Measurements from ENCODE around the gene APOD.
A peak's percentile ranks its signal among the peaks of the same experiment; 100 is the strongest.
"Not testable (repeated sequence)": the region's sequence is repeated elsewhere in the genome, so short reads cannot be mapped to it uniquely, and the experiment has no call there.

APOD gene

DNA sequence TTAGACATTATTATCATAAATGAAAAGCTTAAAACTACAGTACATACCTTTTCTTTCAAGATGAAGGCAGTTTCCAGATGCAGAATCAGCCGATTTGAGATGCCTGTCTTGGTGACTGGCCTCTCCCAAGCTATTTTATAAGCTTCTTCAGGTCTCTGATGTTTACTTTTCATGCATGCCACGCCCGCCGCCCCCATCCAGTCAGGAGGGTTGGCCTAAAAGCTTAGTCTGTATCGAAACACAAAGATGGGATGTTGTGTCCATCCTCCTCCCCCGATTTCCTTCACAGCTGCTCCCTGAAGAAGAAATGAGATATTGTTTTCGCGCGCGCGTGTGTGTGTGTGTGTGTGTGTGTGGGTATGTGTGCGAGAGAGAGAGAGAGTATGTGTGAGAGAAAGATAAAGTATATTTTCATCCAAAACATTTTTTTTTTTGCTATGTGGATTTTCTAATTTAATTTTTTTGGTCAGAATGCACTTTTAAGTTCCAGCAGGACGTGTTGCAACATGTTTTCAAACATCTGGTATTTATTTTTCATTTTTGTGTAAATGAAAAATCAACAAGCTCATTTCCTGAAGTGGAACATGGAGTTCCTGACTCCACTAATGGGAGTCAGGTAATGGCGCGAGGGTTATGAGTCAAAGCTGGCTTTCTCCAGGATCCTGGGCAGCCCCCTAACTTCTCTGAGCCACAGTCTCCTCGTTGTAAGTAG is at the start of gene APOD:
TSS of gene APOD (minus strand) at position 110 of the 712 bp plus-strand sequence. CDS start 4,479 bp downstream, outside the sequence.
- peak in 1 of 2 donors; percentile 32 for DNase-seq

GRCh38 chr3:195633351-195633750 is 49.6 kb upstream of the APOD start:
- not testable (repeated sequence) for DNase-seq

DNA sequence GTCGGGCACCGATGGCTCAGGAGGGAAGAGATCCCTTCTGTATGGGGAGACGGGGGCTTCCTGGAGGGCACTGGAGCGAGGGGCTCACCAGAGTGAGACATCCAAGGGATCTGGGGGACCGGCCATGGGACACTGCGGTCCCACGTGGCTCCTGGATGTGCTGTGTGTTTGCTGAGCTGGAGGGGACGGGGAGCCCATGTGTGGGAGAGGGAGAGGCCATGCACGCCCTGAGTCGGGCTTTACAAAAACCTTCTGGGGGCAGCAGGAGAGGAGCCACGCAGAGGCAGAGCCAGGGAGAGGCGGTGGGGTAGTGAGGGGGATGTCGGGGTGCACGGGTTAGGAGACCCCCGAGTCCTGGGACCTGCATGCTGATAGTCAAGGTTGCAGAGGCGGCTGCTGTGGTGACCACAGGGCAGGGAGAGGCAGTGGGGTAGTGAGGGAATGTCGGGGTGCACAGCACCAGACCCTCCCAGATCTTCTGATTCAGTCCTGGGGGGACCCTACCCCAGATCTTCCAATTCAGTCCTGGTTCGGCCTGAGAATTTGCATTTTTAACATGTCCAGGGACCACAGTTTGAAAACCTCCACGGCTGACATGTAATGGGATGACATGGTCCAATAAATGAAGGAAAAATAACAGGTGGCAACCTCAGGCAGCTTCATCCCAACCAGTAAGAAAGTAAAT is 48.9 kb upstream of the APOD start:
- not testable (repeated sequence) for DNase-seq

DNA sequence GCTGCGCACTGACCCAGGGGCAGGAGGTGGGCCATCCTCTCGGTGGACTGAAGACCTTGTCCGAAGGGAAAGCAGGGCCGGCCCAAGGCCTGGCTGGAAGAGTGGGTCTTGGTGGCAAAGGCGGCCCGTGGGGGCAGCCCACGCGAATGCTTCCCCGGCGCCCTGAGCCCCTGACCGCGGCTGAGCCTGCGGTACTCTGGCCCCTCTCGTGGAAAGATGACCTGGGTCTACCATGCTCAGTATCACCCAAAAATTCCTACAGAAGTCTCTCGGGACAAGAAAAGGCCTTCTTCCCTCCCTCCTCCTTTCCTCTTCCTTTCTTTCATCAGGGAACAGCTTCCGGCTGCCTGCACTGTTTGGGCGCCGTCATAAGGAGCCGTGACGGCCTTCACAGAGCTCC is 48.3 kb upstream of the APOD start:
- not testable (repeated sequence) for DNase-seq

- DNase-seq, result not testable (repeated sequence)
Observed at GRCh38 chr3:195630938-195631495, 47.3 kb upstream of the APOD start.

DNA sequence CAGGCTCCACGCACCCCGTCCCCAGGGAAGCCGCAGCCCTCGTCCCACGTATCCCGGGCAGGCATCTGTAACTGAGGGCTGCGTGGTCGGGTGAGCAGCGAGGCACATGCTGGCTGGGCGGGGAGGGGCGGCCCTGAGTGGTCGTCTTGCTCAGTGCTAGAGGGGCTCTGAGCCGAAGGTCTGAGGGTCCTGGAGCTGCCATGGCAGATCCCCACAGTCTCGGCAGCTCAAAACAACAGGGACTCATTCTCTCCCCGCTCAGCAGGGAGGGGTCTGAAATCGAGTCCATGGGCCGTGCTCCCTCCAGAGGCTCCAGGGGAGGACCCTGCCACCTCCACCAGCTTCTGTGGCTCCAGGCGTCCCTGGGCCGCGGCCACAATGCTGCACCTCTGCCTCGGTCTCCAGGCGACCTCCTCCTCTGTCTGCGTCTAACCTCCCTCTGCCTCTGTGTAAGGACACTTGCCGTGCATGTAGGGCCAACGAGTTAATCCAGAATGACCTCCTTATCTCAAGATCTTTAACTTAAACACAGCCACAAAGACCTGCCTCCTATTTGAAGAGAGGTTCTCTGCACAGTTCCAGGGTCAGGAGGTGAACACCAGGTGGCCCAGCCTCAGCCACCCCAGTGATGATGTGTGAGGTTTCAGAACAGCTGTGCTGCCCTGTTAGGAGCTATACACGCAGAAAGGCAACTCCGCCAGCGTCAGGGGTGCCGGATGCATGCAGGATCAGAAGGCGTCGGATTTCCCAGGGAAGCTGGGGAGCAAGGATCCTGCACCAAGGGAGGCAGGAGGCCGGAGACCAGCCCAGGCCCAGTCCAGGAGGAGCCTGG is 46.6 kb upstream of the APOD start:
- not testable (repeated sequence) for DNase-seq

- DNase-seq, result not testable (repeated sequence)
Observed at GRCh38 chr3:195629682-195630081, 45.9 kb upstream of the APOD start.

DNA sequence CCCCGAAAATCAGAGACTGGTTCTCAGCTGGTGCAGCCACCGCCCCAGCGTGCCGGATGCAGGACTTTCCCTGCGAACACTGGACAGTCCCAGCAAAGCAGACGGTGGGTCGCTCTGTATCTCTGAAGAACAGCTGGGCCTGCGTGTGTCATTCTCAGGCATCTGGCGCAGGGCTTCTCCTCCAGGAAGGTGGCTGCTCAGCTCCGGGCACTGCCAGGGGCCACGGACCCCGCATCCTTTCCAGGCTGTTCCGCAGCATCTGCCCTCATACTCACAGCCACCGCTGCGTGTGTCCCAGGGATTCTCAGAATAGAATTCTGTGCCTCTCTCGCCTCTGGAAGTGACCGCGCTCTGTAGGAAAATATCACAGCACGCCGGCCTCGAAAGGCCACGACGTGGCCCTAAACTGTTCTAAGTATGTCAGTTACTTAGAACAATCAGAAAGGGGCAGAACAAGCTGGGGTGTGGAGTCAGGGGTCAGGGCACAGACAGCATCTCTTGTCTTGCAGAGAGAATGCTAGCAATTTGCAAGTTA is 44.7 kb upstream of the APOD start:
- DNase-seq, result not testable (repeated sequence)

- not testable (repeated sequence) for DNase-seq
Observed at GRCh38 chr3:195627515-195628385, 44.0 kb upstream of the APOD start.

- DNase-seq, result not testable (repeated sequence)
Observed at GRCh38 chr3:195624603-195625560, 41.1 kb upstream of the APOD start.

GRCh38 chr3:195624171-195624570 is 40.4 kb upstream of the APOD start:
- not testable (repeated sequence) for DNase-seq

- DNase-seq, result not testable (repeated sequence)
Observed at GRCh38 chr3:195623217-195623965, 39.7 kb upstream of the APOD start.

DNA sequence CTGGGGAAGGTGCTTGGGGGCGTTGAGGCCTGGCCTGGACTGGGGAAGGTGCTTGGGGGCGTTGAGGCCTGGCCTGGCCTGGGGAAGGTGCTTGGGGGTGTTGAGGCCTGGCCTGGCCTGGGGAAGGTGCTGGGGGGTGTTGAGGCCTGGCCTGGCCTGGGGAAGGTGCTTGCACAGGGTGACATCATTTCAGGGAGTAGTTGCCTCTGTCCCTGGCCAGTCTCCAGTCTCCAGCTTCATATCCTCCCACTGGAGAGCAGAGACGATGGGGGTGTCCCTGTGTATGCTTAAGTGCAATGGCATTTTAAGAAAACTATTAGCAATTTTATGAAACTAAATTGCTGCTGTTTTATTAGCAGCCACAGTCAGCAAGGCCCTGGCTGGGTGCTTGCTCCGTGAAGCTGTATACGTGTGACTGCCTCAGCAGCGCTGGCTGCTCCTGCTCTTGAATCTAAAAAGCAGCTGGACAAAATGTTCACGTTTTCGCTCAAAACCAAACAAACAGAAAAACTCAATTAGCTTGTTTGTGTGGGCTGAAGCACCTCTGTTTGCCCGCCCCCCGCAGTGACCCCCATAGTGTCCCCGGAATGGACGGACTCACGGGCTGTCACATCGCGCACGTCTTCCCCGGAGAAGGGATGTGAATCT is 38.9 kb upstream of the APOD start:
- DNase-seq, result not testable (repeated sequence)

DNA sequence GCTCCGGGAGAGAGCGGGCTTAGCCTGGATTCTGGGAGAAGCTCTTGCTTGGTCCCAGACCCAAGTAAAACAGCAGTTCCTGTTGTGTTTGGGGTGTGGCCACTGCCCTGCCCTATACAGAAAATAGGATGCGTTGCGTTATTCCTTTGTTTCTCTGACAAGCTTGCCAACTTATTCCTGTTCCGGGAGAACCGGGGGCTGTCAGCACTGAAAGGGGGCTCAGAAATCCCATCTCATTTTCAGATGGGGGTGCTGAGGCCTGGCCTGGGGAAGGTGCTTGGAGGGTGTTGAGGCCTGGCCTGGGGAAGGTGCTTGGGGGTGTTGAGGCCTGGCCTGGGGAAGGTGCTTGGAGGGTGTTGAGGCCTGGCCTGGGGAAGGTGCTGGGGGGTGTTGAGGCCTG is 38.3 kb upstream of the APOD start:
- DNase-seq, result not testable (repeated sequence)

- DNase-seq, result not testable (repeated sequence)
Observed at GRCh38 chr3:195621095-195621494, 37.4 kb upstream of the APOD start.

GRCh38 chr3:195620476-195620875 is 36.7 kb upstream of the APOD start:
- DNase-seq, result not testable (repeated sequence)

- DNase-seq, result not testable (repeated sequence)
Observed at GRCh38 chr3:195619591-195620369, 36.0 kb upstream of the APOD start.

Measured in inflammatory macrophage treated with lipopolysaccharide for 1 hour (primary cell).